Suprapubic skin (tissue), 4 donors: Measurements from ENCODE around the gene MGAT3. TPM values are rescaled to one million over a fixed set of nuclear protein-coding genes. Genes with fewer than 3 reads are reported as not detected.

ENCODE experiments used
- DNase-seq, 2 donors: peaks; one replicate each; pipeline ENCODE4 v3.0.0-alpha.2; 2019; ENCODE audit warnings: low spot score in 2 of 2
- H3K27ac ChIP-seq: fragments of 200-600 bp; sonication (generic); one replicate; pipeline ENCODE4 v1.5.1; 2019
- H3K27me3 ChIP-seq: fragments of 200-600 bp; sonication (generic); one replicate; pipeline ENCODE4 v1.5.1; 2019
- H3K36me3 ChIP-seq: fragments of 200-600 bp; sonication (generic); one replicate; pipeline ENCODE4 v1.5.1; 2019
- H3K4me1 ChIP-seq: fragments of 200-600 bp; sonication (generic); one replicate; pipeline ENCODE4 v1.5.1; 2019
- H3K4me3 ChIP-seq: fragments of 200-600 bp; sonication (generic); one replicate; pipeline ENCODE4 v1.5.1; 2019; ENCODE audit warnings: mild to moderate bottlenecking
- H3K9me3 ChIP-seq: fragments of 200-600 bp; sonication (generic); one replicate; pipeline ENCODE4 v1.5.1; 2019
- CTCF ChIP-seq, 2 donors: fragments of 200-600 bp in 1 of 2; fragments of 450-650 bp in 1 of 2; sonication (generic) in 1 of 2; IDR thresholded peaks; one replicate each; pipeline ENCODE4 v1.5.1; 2016 to 2019; ENCODE audit warnings: antibody characterized with exemption in 2 of 2, mild to moderate bottlenecking in 1 of 2, moderate library complexity in 1 of 2
- EP300 ChIP-seq: sonication (generic); formaldehyde crosslinking; IDR thresholded peaks from one replicate; pipeline ENCODE4 v1.6.1; 2017; ENCODE audit warnings: antibody characterized with exemption
- POLR2A ChIP-seq, 2 donors: fragments of 450-650 bp; IDR thresholded peaks; one replicate each; pipeline ENCODE4 v1.6.1; 2017; ENCODE audit warnings: antibody characterized with exemption in 2 of 2, mild to moderate bottlenecking in 2 of 2, moderate library complexity in 2 of 2
- POLR2AphosphoS5 ChIP-seq, 3 donors: sonication (generic); formaldehyde crosslinking; IDR thresholded peaks; one replicate each; pipeline ENCODE4 v1.6.1; 2017; ENCODE audit warnings: antibody characterized with exemption in 3 of 3
- WGBS: methylation state at CpG from one replicate; pipeline ENCODE4 v1.1.5; 2018; 5-methylcytosine and 5-hydroxymethylcytosine counted together
- total RNA-seq, 4 donors: library from RNA; depleted of rRNA; stranded (reverse); fragments of >200 nt; gene quantifications; one replicate each; pipeline ENCODE4 v1.1.0, GENCODE V29; 2016

The MGAT3 gene
- total RNA-seq, 4 donors from 2014 or later, result 2.2 to 3.7 (median 3.0) TPM

- Histone ChIP-seq H3K4me1 (peaks cover 45% of the 10 kb centered on the region), H3K9me3 (no peaks in the 10 kb centered on the region), H3K27me3 (no peaks in the 10 kb centered on the region), H3K27ac (peak overlapping the region; percentile 44), H3K4me3 (no peak overlapping the region), H3K36me3 (no peaks in the 10 kb centered on the region)
- WGBS, result 83% methylated on average over 17 of the region's 17 CpGs
- DNase-seq, result no peak
- TF ChIP-seq POLR2AphosphoS5 (IDR thresholded peaks at IDR 0.05), result no peak
- no peak for TF ChIP-seq POLR2A (IDR thresholded peaks at IDR 0.05)
- TF ChIP-seq CTCF (IDR thresholded peaks at IDR 0.05), result no peak
- TF ChIP-seq EP300, result no peak
Observed at GRCh38 chr22:39467390-39467895, 10.6 kb downstream of the MGAT3 start.

GRCh38 chr22:39468487-39469325, 11.9 kb downstream of the MGAT3 start:
- no peaks in the 10 kb centered on the region for H3K9me3 ChIP-seq
- no peak overlapping the region for H3K4me3 ChIP-seq
- no peak for TF ChIP-seq CTCF (IDR thresholded peaks at IDR 0.05)
- TF ChIP-seq POLR2AphosphoS5 (IDR thresholded peaks at IDR 0.05), result no peak
- H3K27me3 ChIP-seq, result no peaks in the 10 kb centered on the region
- no peak for DNase-seq
- peaks cover 50% of the 10 kb centered on the region for H3K4me1 ChIP-seq
- H3K36me3 ChIP-seq, result no peaks in the 10 kb centered on the region
- 88% methylated on average over 17 of the region's 18 CpGs for WGBS
- no peak overlapping the region for H3K27ac ChIP-seq

GRCh38 chr22:39469326-39469680, 12.5 kb downstream of the MGAT3 start:
- TF ChIP-seq EP300, result no peak
- TF ChIP-seq POLR2A (IDR thresholded peaks at IDR 0.05), result no peak
- TF ChIP-seq CTCF (IDR thresholded peaks at IDR 0.05), result no peak
- TF ChIP-seq POLR2AphosphoS5 (IDR thresholded peaks at IDR 0.05), result no peak
- Histone ChIP-seq H3K27ac (no peak overlapping the region), H3K4me1 (peaks cover 44% of the 10 kb centered on the region), H3K36me3 (no peaks in the 10 kb centered on the region), H3K27me3 (no peaks in the 10 kb centered on the region), H3K9me3 (no peaks in the 10 kb centered on the region), H3K4me3 (no peak overlapping the region)
- WGBS, result 79% methylated on average over 4 of the region's 6 CpGs
- DNase-seq, result no peak

- Histone ChIP-seq H3K27me3 (no peaks in the 10 kb centered on the region), H3K27ac (no peak overlapping the region), H3K4me1 (peaks cover 47% of the 10 kb centered on the region), H3K36me3 (no peaks in the 10 kb centered on the region), H3K9me3 (no peaks in the 10 kb centered on the region), H3K4me3 (no peak overlapping the region)
- 43% methylated on average over 19 of the region's 26 CpGs for WGBS
- TF ChIP-seq POLR2AphosphoS5 (IDR thresholded peaks at IDR 0.05), result no peak
- no peak for TF ChIP-seq CTCF (IDR thresholded peaks at IDR 0.05)
- TF ChIP-seq EP300, result no peak
- TF ChIP-seq POLR2A (IDR thresholded peaks at IDR 0.05), result no peak
- DNase-seq, result no peak
Observed at GRCh38 chr22:39469681-39470450, 13.1 kb downstream of the MGAT3 start.
